ENCODE data around the gene KBTBD4.

KBTBD4 gene

GRCh38 chr11:47578524-47579494 lies at the start of gene KBTBD4, which contains the start of gene NDUFS3:
Gene KBTBD4, minus strand, starts transcription at chr11:47578970. Its CDS starts 19 bp downstream, at chr11:47578951.
Gene NDUFS3, plus strand, starts transcription at chr11:47579074. Its CDS starts 18 bp downstream, at chr11:47579092.
- in situ Hi-C loops (cut with MboI; ENCODE audit: low sequenced_read_pairs): no loop called here

DNA sequence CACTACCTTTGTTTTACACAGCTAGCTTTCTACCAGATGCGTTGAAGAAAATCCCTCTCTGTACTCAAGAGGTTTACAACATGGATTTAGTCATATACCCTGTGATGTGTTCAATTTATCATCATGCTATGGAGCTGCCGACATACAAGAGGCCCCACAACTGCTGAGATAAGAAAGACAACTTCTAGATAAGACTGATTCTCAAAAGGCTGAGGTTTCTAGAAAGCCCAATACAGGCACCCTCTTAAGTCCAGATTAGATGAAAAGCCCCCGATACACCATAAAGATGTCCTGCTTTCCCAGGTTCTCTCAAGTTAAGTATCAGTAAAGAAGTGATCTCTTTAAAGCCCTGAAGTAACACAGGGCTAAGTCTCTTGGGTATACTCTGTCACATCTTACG lies 49.3 kb upstream of the KBTBD4 start:
- in situ Hi-C loops (cut with MboI; ENCODE audit: low sequenced_read_pairs): no loop called here

- in situ Hi-C loops (cut with MboI; ENCODE audit: low sequenced_read_pairs): no loop called here
Observed at GRCh38 chr11:47626234-47626633, 47.5 kb upstream of the KBTBD4 start.

DNA sequence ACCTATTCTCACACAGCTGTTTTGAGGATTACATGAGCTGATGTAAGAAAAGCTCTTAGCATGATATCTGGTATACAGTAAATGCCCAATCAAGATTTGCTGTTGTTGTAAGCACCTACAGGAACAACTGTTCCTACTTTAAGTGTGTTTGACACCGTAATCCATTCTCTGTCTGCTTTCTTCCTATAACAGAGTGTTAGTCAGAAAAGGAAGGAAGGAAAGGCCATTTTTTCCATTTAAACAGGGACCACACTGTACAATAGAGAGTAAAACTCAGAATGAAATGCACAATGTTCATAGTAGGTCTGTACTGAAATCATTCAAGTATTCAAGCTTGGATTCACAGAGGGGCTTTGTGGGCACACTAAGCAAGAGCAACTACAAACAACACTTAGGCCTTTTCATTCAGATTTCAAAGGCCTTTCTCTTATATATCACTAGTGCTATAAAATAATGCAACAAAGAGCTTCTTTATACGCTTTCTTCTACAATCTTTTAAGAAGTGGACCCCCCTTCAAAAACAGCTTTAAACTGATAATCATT lies 42.1 kb upstream of the KBTBD4 start:
- in situ Hi-C loops (cut with MboI; ENCODE audit: low sequenced_read_pairs): no loop called here

DNA sequence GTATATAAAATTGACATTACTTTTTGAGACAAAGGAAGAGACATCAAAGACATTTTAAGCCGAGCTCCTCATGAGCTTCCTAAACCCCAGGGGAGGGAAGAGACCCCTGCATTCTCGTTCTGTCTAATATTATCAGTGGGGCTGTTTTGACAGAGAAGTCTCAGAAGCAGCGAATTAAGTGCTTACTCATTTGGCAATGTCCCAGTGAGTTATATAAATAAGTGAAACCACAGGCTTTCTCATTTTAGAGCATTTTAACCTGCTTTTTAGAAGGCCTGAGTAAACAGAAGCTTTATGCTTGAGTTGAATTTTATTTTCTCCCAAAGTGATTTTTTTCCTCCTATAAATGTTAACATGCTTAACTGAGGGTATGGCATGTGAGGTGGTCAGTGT lies 38.6 kb upstream of the KBTBD4 start:
- in situ Hi-C loops (cut with MboI; ENCODE audit: low sequenced_read_pairs): no loop called here

DNA sequence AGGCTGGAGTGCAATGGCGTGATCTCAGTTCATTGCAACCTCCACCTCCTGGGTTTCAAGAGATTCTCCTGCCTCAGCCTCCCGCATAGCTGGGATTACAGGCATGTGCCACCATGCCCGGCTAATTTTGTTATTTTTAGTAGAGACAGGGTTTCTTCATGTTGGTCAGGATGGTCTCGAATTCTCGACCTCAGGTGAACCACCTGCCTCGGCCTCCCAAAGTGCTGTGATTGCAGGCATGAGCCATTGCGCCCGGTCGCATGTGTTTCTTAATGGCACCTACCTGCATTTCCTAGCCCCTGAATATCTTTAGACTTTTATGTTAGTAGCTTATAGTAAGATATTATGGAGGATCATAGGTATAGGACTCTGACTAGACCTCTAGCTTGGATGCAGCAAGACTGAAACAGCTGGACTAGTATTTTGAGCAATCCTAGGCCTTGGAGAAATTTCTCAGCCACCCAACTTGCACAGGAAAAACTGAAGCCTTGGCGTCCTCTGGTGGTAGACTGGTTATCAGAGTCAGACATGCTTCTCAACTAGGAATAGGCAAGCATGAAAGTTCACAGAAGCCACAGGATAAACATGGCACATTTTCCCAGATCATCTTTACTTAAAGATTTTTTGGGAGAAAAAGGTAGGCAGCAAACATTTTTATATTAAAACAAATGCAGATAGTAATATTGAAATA lies 38.1 kb upstream of the KBTBD4 start:
- in situ Hi-C loops (cut with MboI; ENCODE audit: low sequenced_read_pairs): no loop called here

GRCh38 chr11:47615249-47615648 lies 36.5 kb upstream of the KBTBD4 start:
- in situ Hi-C loops (cut with MboI; ENCODE audit: low sequenced_read_pairs): no loop called here

DNA sequence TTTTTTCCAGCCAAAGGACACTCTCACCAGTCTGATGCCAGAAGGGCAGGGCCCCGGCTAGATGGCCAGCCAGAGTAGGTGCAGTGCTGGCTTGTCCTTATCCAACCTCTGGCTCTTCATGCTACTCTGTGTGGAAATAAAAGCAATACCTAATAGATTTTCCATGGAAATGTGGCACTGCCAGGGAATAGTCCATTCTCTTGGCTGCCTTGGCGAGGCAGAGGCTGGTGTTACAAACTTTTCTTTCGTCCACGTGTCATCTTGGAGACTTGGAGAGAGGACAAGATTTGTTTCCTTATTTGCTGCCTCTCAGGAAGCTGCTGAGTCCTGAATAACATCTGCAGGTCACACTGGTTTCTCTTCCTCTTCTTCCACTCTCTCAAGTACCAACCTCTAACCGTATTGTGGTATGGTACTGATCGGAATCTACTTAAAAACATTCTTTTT lies 32.6 kb upstream of the KBTBD4 start:
- in situ Hi-C loops (cut with MboI; ENCODE audit: low sequenced_read_pairs): no loop called here

DNA sequence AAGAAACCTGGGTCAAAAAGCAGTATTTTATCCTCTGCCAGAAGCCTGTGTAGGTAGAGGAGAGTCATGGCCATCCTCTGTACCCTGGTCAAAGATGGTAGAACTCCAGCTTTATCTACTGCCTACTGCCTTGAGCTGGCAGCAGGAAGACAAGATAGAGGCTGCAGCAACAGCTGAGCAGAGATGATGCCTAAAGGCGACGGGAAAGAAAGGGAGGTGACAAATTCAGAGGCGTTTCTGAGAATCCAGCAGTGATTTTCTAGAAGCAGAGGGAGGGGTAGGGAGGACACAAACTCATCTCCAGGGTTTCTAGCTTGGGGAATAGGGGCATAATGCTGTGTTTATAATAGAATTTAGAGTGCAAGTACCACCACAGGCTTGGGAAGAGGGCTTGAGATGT lies 30.9 kb upstream of the KBTBD4 start:
- in situ Hi-C loops (cut with MboI; ENCODE audit: low sequenced_read_pairs): no loop called here

DNA sequence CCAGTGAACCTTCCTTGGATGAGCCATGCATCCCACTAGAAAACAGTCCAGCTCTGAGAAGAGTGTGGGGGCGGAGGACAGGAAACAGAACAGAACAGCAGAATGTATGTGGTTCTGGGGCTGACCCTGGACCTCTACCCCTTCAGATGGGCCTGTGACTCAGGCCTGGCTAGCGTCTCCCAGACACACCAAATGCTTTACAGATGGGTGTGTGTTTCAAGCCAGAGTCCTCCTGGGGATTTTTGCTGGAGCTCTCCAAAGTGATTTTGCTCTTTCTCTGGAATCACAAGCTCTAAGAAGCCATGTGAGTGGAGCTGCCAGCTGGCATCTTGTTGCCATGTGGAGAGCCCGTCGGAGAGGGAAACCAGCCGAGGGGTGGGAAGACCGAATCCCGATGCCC lies 28.6 kb upstream of the KBTBD4 start:
- in situ Hi-C loops (cut with MboI; ENCODE audit: low sequenced_read_pairs): no loop called here

DNA sequence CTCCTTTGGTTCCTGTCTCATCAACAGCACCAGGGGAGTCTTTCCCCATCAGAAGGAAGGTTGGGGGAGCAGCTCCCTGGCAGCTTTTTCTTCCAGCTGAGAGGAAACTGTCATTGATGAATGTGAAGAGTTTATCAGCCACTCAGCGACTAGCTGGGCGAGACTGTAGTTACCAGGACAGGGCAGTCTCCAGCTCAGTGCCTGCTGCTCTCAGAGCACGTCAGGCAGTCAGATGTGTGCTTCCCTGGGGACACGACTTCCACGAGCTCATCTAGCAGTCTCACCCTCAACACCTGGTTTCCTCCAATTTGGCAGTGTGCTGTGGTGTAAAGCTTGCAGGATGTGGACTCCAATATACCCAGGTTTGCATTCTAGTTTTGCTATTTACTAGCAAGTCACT lies 28.0 kb upstream of the KBTBD4 start:
- in situ Hi-C loops (cut with MboI; ENCODE audit: low sequenced_read_pairs): no loop called here

- in situ Hi-C loops (cut with MboI; ENCODE audit: low sequenced_read_pairs): no loop called here
Observed at GRCh38 chr11:47605921-47606320, 27.2 kb upstream of the KBTBD4 start.

- in situ Hi-C loops (cut with MboI; ENCODE audit: low sequenced_read_pairs): no loop called here
Observed at GRCh38 chr11:47603295-47603694, 24.5 kb upstream of the KBTBD4 start.

DNA sequence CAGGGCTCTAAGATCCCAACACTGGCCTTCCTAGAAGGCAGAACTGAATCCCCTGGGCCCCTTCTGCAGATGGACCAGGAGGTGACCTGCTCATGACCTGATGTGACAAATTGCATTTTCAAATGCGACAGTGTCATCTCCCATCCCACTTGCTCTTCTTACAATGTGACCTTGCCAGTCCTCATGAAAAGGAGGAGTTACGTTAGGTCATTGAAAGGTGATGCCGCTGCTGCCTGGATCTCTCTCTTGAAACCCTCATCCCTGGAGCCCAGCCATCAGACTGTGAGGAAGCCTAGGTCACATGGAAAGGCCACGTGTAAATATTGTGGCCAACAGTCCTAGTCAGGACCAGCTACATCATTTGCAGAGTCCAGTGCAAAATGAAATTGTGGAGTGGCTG lies 21.1 kb upstream of the KBTBD4 start:
- in situ Hi-C loops (cut with MboI; ENCODE audit: low sequenced_read_pairs): no loop called here

DNA sequence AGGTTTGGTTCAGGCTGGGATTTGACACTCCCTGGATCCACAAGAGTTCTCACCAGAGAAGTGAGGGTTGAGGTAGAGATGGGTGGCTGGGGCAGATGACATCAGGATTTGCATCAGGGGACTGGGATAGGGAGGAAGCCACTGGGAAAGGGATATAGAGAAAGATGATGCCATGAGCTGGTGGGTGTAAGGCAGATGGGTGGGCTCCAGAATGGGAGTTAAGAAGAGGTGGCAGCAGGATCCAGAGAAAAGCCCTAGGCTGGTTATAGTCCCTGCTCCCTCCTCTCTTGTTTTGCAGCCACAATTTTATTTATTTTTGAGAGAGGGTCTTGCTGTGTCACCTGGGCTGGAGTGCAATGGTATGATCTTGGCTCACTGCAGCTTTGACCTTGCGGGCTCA lies 17.2 kb upstream of the KBTBD4 start:
- in situ Hi-C loops (cut with MboI; ENCODE audit: low sequenced_read_pairs): no loop called here

- in situ Hi-C loops (cut with MboI; ENCODE audit: low sequenced_read_pairs): no loop called here
Observed at GRCh38 chr11:47595029-47595428, 16.3 kb upstream of the KBTBD4 start.

GRCh38 chr11:47593934-47594855 lies 15.4 kb upstream of the KBTBD4 start, which contains the start of gene C1QTNF4:
Gene C1QTNF4, minus strand, starts transcription at chr11:47594411. Its CDS starts 3,601 bp downstream, at chr11:47590810.
- in situ Hi-C loops (cut with MboI; ENCODE audit: low sequenced_read_pairs): no loop called here

GRCh38 chr11:47593492-47593933 lies 14.7 kb upstream of the KBTBD4 start:
- in situ Hi-C loops (cut with MboI; ENCODE audit: low sequenced_read_pairs): no loop called here

DNA sequence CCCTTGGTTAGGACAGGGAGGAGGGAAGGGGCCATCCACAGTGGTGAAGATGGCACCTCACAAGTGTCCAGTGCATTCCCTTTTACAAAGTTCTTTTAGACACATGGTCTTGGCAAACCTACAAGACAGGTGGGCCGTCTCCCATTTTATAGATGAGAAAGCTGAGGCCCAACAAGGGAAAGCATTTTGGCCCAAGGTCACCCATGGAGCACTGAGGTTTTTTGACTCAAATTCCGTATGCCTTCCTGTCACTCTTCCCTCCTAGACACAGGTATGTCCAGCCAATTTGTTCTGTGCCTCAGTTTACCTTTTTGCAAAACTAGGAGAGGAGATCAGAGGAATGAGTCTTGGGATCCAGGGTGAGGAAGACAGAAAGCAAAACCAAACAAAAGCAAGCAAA lies 14.2 kb upstream of the KBTBD4 start:
- in situ Hi-C loops (cut with MboI; ENCODE audit: low sequenced_read_pairs): no loop called here

DNA sequence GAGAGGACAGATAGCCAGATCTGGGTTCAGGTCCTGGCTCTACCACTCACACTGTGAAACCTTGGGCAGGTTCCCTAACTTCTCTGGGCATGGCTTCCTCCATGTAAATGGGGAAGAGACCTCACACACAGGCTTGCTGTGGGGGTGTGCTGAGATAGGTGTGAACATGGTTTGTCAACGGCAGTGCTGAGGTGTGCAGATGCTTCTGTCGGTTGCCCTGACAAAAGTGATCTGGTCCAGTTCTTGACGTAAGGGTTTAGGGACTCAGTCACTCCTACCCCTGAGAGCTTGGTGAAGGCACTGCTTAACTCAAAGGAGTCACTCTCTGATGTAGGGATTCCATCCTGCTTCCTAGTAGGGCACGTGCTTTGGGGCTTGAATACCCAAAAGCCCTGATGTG lies 13.5 kb upstream of the KBTBD4 start:
- in situ Hi-C loops (cut with MboI; ENCODE audit: low sequenced_read_pairs): no loop called here
